ENCODE data around the gene OR52B6. TPM values are rescaled to one million over a fixed set of nuclear protein-coding genes. Genes with fewer than 3 reads are reported as not detected.

The OR52B6 gene
- total and polyA plus RNA-seq, 2 of the 13 experiments (the other 11 are each of a cell fraction or from before 2014, with no cell fraction given): not detected

GRCh38 chr11:5596607-5597201 is 16.0 kb downstream of the OR52B6 start, which contains the start of gene TRIM6:
TSS of gene TRIM6 (plus strand) at chr11:5596637. CDS start at chr11:5596898, 261 bp downstream.
- H3K4me1 ChIP-seq (ENCODE audit: insufficient read depth, low read length): no peaks in the 10 kb centered on the region
- no peaks in the 10 kb centered on the region for H3K9me3 ChIP-seq (ENCODE audit: low read length)
- TF ChIP-seq TAF15 (IDR thresholded peaks at IDR 0.05; ENCODE audit: low read depth, low read length, poor library complexity, severe bottlenecking) (no peak), ZFP36L2 (CRISPR knock-in tag; IDR thresholded peaks at IDR 0.05) (no peak), HNRNPK (IDR thresholded peaks at IDR 0.05; ENCODE audit: low read depth, low read length, poor library complexity, severe bottlenecking) (peak; percentile 6)
- POLR2A ChIA-PET: no interaction called here
- no peak within 1 kb of the TSS for H3K4me3 ChIP-seq (replicated peaks in 1 of 3; ENCODE audit: insufficient read depth in 1 of 3, low read depth in 2 of 3, low read length in 3 of 3)
- intact Hi-C loops (cut with micrococcal nuclease; ENCODE audit: unreplicated experiment): no loop called here
- in situ Hi-C loops (cut with HindIII; ENCODE audit: extremely low pct_ligation_motif_present, low pct_unique_long_range_greater_than_20kb): no loop called here
- no peaks in the 10 kb centered on the region for H3K79me2 ChIP-seq (ENCODE audit: insufficient read depth, low read length)
- no TSS peak for BruUV-seq (replicated peaks)
- 0 out of 5 replicates have a peak, but pooled peaks cover 0 to 2% of the 10 kb centered on the region in 2 experiments for H3K27me3 ChIP-seq (ENCODE audit: control insufficient read depth in 1 of 2, insufficient read depth in 2 of 2, low read length in 2 of 2)
- no peak for FAIRE-seq
- no peak within 1 kb of the TSS for H3K4me2 ChIP-seq (ENCODE audit: low read depth, low read length)
- CTCF ChIA-PET (ENCODE audit: low intra/inter-chr PET ratio, low total read pairs): no interaction called here
- H2AFZ ChIP-seq (ENCODE audit: low read length): no peak within 1 kb of the TSS
- no peak within 1 kb of the TSS for H3K27ac ChIP-seq (ENCODE audit: extremely low read length, insufficient read depth, low read length)
- no peak for ATAC-seq
- no peaks in the 10 kb centered on the region for H4K20me1 ChIP-seq (ENCODE audit: insufficient read depth, low read length)
- H3K9ac ChIP-seq (ENCODE audit: insufficient read depth, low read depth, low read length): no peak within 1 kb of the TSS
- WGBS (ENCODE audit: low lambda C conversion rate): 51% methylated on average over 20 of the region's 20 CpGs
- DNase-seq (ENCODE audit: low spot score): no peak
- H3K36me3 ChIP-seq (replicated peaks in 1 of 2; ENCODE audit: control insufficient read depth in 1 of 2, insufficient read depth in 2 of 2, low read length in 2 of 2): no peaks in the 10 kb centered on the region

GRCh38 chr11:5597953-5598352 is 17.3 kb downstream of the OR52B6 start:
- no peak overlapping the region for H3K4me2 ChIP-seq (ENCODE audit: low read depth, low read length)
- no peak overlapping the region for H3K9ac ChIP-seq (ENCODE audit: insufficient read depth, low read depth, low read length)
- ChIA-PET CTCF (ENCODE audit: low intra/inter-chr PET ratio, low total read pairs) (no interaction called here), POLR2A (no interaction called here)
- FAIRE-seq: no peak
- no peaks in the 10 kb centered on the region for H3K9me3 ChIP-seq (ENCODE audit: low read length)
- H3K4me1 ChIP-seq (ENCODE audit: insufficient read depth, low read length): no peaks in the 10 kb centered on the region
- intact Hi-C loops (cut with micrococcal nuclease; ENCODE audit: unreplicated experiment) (no loop called here), in situ Hi-C loops (cut with HindIII; ENCODE audit: extremely low pct_ligation_motif_present, low pct_unique_long_range_greater_than_20kb) (no loop called here)
- ATAC-seq: no peak
- no peaks in the 10 kb centered on the region for H3K36me3 ChIP-seq (replicated peaks in 1 of 2; ENCODE audit: control insufficient read depth in 1 of 2, insufficient read depth in 2 of 2, low read length in 2 of 2)
- H3K27me3 ChIP-seq (ENCODE audit: control insufficient read depth in 1 of 2, insufficient read depth in 2 of 2, low read length in 2 of 2): 0 out of 5 replicates have a peak, but pooled peaks cover 0 to 2% of the 10 kb centered on the region in 2 experiments
- WGBS (ENCODE audit: low lambda C conversion rate): 0% methylated on average over 2 of the region's 3 CpGs
- DNase-seq (ENCODE audit: low spot score): no peak
- BruUV-seq (replicated peaks): no TSS peak
- H2AFZ ChIP-seq (ENCODE audit: low read length): no peak overlapping the region
- H3K27ac ChIP-seq (ENCODE audit: extremely low read length, insufficient read depth, low read length): no peak overlapping the region
- H3K79me2 ChIP-seq (ENCODE audit: insufficient read depth, low read length): no peaks in the 10 kb centered on the region
- H3K4me3 ChIP-seq (replicated peaks in 1 of 3; ENCODE audit: insufficient read depth in 1 of 3, low read depth in 2 of 3, low read length in 3 of 3): no peak overlapping the region
- H4K20me1 ChIP-seq (ENCODE audit: insufficient read depth, low read length): no peaks in the 10 kb centered on the region
- TF ChIP-seq, protein P1, sequence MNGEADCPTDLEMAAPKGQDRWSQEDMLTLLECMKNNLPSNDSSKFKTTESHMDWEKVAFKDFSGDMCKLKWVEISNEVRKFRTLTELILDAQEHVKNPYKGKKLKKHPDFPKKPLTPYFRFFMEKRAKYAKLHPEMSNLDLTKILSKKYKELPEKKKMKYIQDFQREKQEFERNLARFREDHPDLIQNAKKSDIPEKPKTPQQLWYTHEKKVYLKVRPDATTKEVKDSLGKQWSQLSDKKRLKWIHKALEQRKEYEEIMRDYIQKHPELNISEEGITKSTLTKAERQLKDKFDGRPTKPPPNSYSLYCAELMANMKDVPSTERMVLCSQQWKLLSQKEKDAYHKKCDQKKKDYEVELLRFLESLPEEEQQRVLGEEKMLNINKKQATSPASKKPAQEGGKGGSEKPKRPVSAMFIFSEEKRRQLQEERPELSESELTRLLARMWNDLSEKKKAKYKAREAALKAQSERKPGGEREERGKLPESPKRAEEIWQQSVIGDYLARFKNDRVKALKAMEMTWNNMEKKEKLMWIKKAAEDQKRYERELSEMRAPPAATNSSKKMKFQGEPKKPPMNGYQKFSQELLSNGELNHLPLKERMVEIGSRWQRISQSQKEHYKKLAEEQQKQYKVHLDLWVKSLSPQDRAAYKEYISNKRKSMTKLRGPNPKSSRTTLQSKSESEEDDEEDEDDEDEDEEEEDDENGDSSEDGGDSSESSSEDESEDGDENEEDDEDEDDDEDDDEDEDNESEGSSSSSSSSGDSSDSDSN (CRISPR knock-in tag; IDR thresholded peaks at IDR 0.05): no peak
- no peak for TF ChIP-seq SMARCE1 (IDR thresholded peaks at IDR 0.05; ENCODE audit: borderline replicate concordance)
- TF ChIP-seq MAFK (conservative IDR thresholded peaks at IDR 0.05 in 1 of 2, IDR thresholded peaks at IDR 0.05 in 1 of 2; ENCODE audit: low read length in 2 of 2): no peak
- no peak for TF ChIP-seq SKIL (CRISPR knock-in tag; IDR thresholded peaks at IDR 0.05; ENCODE audit: borderline replicate concordance)
- no peak for TF ChIP-seq ARNT (IDR thresholded peaks at IDR 0.05)
- TF ChIP-seq, protein P2, sequence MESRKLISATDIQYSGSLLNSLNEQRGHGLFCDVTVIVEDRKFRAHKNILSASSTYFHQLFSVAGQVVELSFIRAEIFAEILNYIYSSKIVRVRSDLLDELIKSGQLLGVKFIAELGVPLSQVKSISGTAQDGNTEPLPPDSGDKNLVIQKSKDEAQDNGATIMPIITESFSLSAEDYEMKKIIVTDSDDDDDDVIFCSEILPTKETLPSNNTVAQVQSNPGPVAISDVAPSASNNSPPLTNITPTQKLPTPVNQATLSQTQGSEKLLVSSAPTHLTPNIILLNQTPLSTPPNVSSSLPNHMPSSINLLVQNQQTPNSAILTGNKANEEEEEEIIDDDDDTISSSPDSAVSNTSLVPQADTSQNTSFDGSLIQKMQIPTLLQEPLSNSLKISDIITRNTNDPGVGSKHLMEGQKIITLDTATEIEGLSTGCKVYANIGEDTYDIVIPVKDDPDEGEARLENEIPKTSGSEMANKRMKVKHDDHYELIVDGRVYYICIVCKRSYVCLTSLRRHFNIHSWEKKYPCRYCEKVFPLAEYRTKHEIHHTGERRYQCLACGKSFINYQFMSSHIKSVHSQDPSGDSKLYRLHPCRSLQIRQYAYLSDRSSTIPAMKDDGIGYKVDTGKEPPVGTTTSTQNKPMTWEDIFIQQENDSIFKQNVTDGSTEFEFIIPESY (CRISPR knock-in tag; IDR thresholded peaks at IDR 0.05): no peak
- TF ChIP-seq PHF21A (CRISPR knock-in tag; IDR thresholded peaks at IDR 0.05): no peak
